ENCODE results near the gene SAYSD1. TPM values are rescaled to one million over a fixed set of nuclear protein-coding genes. Genes with fewer than 3 reads are reported as not detected.

SAYSD1 gene
- total and polyA plus RNA-seq, 2 experiments from 2014 or later, result 16.9 to 23.4 TPM

- TF ChIP-seq EZH2phosphoT487 (IDR thresholded peaks at IDR 0.05; ENCODE audit: low read depth, severe bottlenecking, unreplicated experiment) (no peak), EZH2 (IDR thresholded peaks at IDR 0.05; ENCODE audit: borderline replicate concordance) (no peak), CTCF (IDR thresholded peaks at IDR 0.05; ENCODE audit: poor library complexity) (no peak)
- Histone ChIP-seq H3K36me3 (replicated peaks; ENCODE audit: insufficient read depth, low read depth) (no peaks in the 10 kb centered on the region), H3K4me1 (ENCODE audit: insufficient read depth) (peaks cover 30% of the 10 kb centered on the region), H3K27me3 (no peaks in the 10 kb centered on the region), H3K9me3 (ENCODE audit: low read depth) (no peaks in the 10 kb centered on the region), H3K4me2 (no peak overlapping the region), H3K27ac (no peak overlapping the region), H2AFZ (no peak overlapping the region), H3K79me2 (no peaks in the 10 kb centered on the region), H4K20me1 (ENCODE audit: insufficient read depth, poor library complexity, severe bottlenecking) (no peaks in the 10 kb centered on the region), H3K4me3 (no peak overlapping the region), H3K9me2 (replicated peaks; ENCODE audit: insufficient read depth) (no peaks in the 10 kb centered on the region)
- 56% methylated on average over 10 of the region's 10 CpGs for WGBS (ENCODE audit: low lambda C conversion rate, missing lambda C conversion rate)
- DNase-seq (ENCODE audit: low spot score), result no peak
Measured at GRCh38 chr6:39062014-39062740, 52.8 kb downstream of the SAYSD1 start.

- peaks cover 30% of the 10 kb centered on the region for H3K4me1 ChIP-seq (ENCODE audit: insufficient read depth)
- no peaks in the 10 kb centered on the region for H3K36me3 ChIP-seq (replicated peaks; ENCODE audit: insufficient read depth, low read depth)
- no peaks in the 10 kb centered on the region for H3K9me2 ChIP-seq (replicated peaks; ENCODE audit: insufficient read depth)
- H3K9me3 ChIP-seq (ENCODE audit: low read depth), result no peaks in the 10 kb centered on the region
- no peak overlapping the region for H3K27ac ChIP-seq
- no peaks in the 10 kb centered on the region for H3K79me2 ChIP-seq
- no peak for TF ChIP-seq EZH2phosphoT487 (IDR thresholded peaks at IDR 0.05; ENCODE audit: low read depth, severe bottlenecking, unreplicated experiment)
- H3K4me3 ChIP-seq, result no peak overlapping the region
- no peaks in the 10 kb centered on the region for H3K27me3 ChIP-seq
- no peaks in the 10 kb centered on the region for H4K20me1 ChIP-seq (ENCODE audit: insufficient read depth, poor library complexity, severe bottlenecking)
- 77% methylated on average over 3 of the region's 3 CpGs for WGBS (ENCODE audit: low lambda C conversion rate, missing lambda C conversion rate)
- no peak overlapping the region for H2AFZ ChIP-seq
- DNase-seq (ENCODE audit: low spot score), result no peak
- H3K4me2 ChIP-seq, result no peak overlapping the region
Measured at GRCh38 chr6:39061588-39061987, 53.4 kb downstream of the SAYSD1 start.

GRCh38 chr6:39061182-39061581 is 53.8 kb downstream of the SAYSD1 start:
- no peak overlapping the region for H2AFZ ChIP-seq
- H3K4me1 ChIP-seq (ENCODE audit: insufficient read depth), result peaks cover 30% of the 10 kb centered on the region

More at GRCh38 chr6:39061182-39061581, 53.8 kb downstream of the SAYSD1 start:
- H3K4me3 ChIP-seq, result no peak overlapping the region
- no peaks in the 10 kb centered on the region for H3K9me2 ChIP-seq (replicated peaks; ENCODE audit: insufficient read depth)
- TF ChIP-seq CTCF (IDR thresholded peaks at IDR 0.05; ENCODE audit: poor library complexity), result no peak
- TF ChIP-seq EZH2 (IDR thresholded peaks at IDR 0.05; ENCODE audit: borderline replicate concordance), result no peak
- no peak for TF ChIP-seq EZH2phosphoT487 (IDR thresholded peaks at IDR 0.05; ENCODE audit: low read depth, severe bottlenecking, unreplicated experiment)
- no peaks in the 10 kb centered on the region for H3K36me3 ChIP-seq (replicated peaks; ENCODE audit: insufficient read depth, low read depth)
- H3K9me3 ChIP-seq (ENCODE audit: low read depth), result no peaks in the 10 kb centered on the region
- H3K27ac ChIP-seq, result no peak overlapping the region
- no peaks in the 10 kb centered on the region for H4K20me1 ChIP-seq (ENCODE audit: insufficient read depth, poor library complexity, severe bottlenecking)
- 50% methylated on average over 6 of the region's 6 CpGs for WGBS (ENCODE audit: low lambda C conversion rate, missing lambda C conversion rate)
- no peak for DNase-seq (ENCODE audit: low spot score)
- H3K79me2 ChIP-seq, result no peaks in the 10 kb centered on the region
- no peaks in the 10 kb centered on the region for H3K27me3 ChIP-seq
- H3K4me2 ChIP-seq, result no peak overlapping the region

All from hepatocyte (in vitro differentiated cells).